Measurements from ENCODE around the gene DNAI1.

DNAI1 gene

GRCh38 chr9:34549407-34549732, 90.8 kb downstream of the DNAI1 start:
- Mint-ChIP-seq H3K36me3 (no peaks in the 10 kb centered on the region), H3K27ac (no peak overlapping the region), H3K9me3 (no peaks in the 10 kb centered on the region), H3K4me1 (no peaks in the 10 kb centered on the region), H3K4me3 (no peak overlapping the region)
- no peak for ATAC-seq
- DNase-seq (ENCODE audit: low spot score in 2 of 2): no peak

DNA sequence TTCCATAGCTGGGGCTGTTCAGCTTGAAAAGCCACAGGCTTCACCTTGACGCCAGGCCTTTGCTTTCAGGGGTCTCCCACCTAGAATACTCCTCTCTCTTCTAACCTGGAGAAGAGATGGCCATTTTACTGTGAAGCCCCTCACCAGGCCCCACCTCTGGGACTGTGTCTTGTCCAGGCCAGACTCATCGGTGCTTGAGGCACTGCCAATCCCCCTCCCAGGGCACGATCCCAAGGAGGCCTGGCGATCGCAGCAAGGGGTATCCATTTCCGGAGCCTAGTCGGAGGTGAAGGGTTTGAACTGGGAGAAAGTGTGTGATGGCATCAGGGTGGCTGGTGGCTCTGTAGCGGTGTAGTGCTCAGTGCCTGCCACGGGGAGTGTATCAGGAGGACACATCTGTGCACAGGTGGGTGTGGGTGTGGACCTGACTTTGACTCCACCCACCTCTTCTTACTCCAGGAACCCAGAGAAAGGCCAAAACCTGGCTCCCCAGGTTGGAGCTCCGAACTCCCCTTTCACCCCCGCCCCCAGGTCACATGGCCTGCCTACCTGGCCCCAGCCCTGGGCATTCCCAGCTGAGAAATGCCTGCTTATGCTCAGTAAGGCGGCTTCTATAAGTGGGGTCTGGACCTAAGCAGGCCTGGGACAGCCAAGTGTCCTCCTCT, 91.5 kb downstream of the DNAI1 start:
- no peak for ATAC-seq
- H3K4me1 Mint-ChIP-seq: no peaks in the 10 kb centered on the region

GRCh38 chr9:34550681-34551270, 92.2 kb downstream of the DNAI1 start:
- Mint-ChIP-seq H3K27ac (no peak overlapping the region), H3K9me3 (no peaks in the 10 kb centered on the region), H3K4me3 (no peak overlapping the region), H3K4me1 (no peaks in the 10 kb centered on the region), H3K36me3 (no peaks in the 10 kb centered on the region)
- no peak for ATAC-seq
- no peak for DNase-seq (ENCODE audit: low spot score in 2 of 2)

More for the DNA sequence above, 91.5 kb downstream of the DNAI1 start:
- H3K9me3 Mint-ChIP-seq: no peaks in the 10 kb centered on the region
- H3K4me3 Mint-ChIP-seq: no peak overlapping the region
- no peaks in the 10 kb centered on the region for H3K36me3 Mint-ChIP-seq
- no peak for DNase-seq (ENCODE audit: low spot score in 2 of 2)
- H3K27ac Mint-ChIP-seq: no peak overlapping the region

DNA sequence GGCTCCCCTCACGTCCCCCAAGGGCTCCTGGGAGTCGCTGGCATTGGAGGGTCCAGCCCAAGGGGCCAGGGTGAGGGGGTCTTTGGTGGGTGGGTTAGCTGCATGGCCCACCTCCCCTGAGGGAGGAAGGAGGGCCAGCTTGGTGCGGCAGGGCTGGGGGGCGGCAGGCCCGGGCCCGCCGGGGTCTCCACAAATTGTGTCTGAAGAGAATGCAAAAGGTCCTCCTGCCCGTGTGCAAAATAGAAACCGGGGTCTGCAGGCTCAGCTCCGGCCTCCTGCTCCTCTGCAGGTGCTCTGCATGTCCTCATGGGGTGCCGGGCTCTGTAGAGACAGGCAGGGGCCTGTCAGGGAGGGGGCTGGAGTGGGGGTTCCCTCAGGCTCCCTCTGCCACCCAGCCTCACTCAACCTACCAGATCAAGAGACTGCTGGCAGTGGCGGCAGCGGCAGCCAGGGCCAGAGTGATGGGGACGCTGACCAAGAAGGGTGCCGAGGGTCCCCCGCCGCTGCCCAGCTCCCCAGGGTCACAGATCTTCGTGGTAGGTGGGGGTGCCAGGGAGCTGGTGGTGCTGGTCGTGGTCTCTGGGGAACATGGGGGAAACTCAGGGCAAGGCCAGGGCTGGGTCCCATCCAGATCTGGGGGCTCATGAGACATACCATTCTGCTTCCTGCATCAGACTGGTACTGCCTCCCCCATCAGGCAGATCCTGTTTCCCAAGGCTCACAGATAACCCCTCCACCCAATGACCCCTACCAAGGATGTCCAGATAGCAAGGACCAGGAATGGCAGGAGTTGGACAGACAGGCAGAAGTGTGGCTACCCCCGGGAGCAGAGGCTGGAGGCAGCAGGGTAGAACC, 93.4 kb downstream of the DNAI1 start:
- Mint-ChIP-seq H3K4me3 (no peak overlapping the region), H3K36me3 (no peaks in the 10 kb centered on the region), H3K27ac (no peak overlapping the region), H3K9me3 (no peaks in the 10 kb centered on the region), H3K4me1 (no peaks in the 10 kb centered on the region)
- no peak for ATAC-seq
- DNase-seq (ENCODE audit: low spot score in 2 of 2): no peak

DNA sequence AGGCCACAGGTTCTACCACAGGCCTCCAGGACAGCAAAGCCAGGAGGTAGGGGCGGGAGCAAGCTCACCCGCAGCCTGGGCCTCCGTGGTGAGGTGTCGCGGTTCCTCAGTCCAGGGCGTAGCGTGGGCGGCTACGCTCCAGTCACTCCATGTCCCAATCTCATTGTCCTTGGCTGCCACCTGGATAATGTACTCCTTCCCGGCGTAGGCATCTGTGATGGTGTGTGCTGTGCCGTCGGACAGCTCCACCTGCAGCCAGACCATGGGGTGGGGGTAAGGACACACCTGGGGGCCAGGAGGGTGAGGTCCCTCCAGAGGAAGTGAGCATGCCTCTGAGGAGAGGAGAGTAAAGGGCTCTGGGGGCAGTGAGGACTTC, 94.0 kb downstream of the DNAI1 start:
- H3K9me3 Mint-ChIP-seq: no peaks in the 10 kb centered on the region
- DNase-seq (ENCODE audit: low spot score in 2 of 2) (no peak), ATAC-seq (no peak)
- H3K4me3 Mint-ChIP-seq: no peak overlapping the region
- H3K36me3 Mint-ChIP-seq: no peaks in the 10 kb centered on the region
- H3K27ac Mint-ChIP-seq: no peak overlapping the region
- no peaks in the 10 kb centered on the region for H3K4me1 Mint-ChIP-seq

DNA sequence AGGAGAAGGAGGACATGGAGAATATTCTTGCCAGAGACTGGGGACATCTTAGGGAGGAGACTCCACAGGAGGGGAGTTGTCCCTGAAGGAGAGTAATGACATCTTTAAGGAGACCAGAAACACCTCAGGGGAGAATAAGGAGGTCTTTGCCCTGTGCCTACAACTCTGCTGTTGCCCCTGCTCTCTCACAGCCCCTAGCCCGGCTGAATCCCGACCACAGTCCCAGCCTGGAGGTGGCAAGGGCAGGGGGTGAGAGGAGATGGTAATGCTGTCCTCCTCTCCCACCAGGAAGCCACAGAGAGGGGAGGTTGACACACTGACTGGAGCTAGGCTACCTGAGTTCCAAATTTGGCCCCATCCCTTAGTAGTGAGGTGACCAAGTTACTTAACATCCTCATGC, 94.4 kb downstream of the DNAI1 start:
- Mint-ChIP-seq H3K4me3 (no peak overlapping the region), H3K9me3 (no peaks in the 10 kb centered on the region), H3K36me3 (no peaks in the 10 kb centered on the region), H3K27ac (no peak overlapping the region), H3K4me1 (no peaks in the 10 kb centered on the region)
- ATAC-seq (no peak), DNase-seq (ENCODE audit: low spot score in 2 of 2) (no peak)

- ATAC-seq (no peak), DNase-seq (ENCODE audit: low spot score in 2 of 2) (no peak)
- Mint-ChIP-seq H3K27ac (no peak overlapping the region), H3K36me3 (no peaks in the 10 kb centered on the region), H3K4me1 (no peaks in the 10 kb centered on the region), H3K4me3 (no peak overlapping the region), H3K9me3 (no peaks in the 10 kb centered on the region)
Observed at GRCh38 chr9:34553511-34554021, 95.0 kb downstream of the DNAI1 start.

GRCh38 chr9:34554211-34555001, 95.8 kb downstream of the DNAI1 start:
- no peaks in the 10 kb centered on the region for H3K4me1 Mint-ChIP-seq
- no peak overlapping the region for H3K27ac Mint-ChIP-seq
- H3K36me3 Mint-ChIP-seq: no peaks in the 10 kb centered on the region
- H3K4me3 Mint-ChIP-seq: no peak overlapping the region
- no peak for DNase-seq (ENCODE audit: low spot score in 2 of 2)
- ATAC-seq: no peak
- no peaks in the 10 kb centered on the region for H3K9me3 Mint-ChIP-seq

- no peak for ATAC-seq
- no peak overlapping the region for H3K27ac Mint-ChIP-seq
- no peaks in the 10 kb centered on the region for H3K9me3 Mint-ChIP-seq
- no peaks in the 10 kb centered on the region for H3K36me3 Mint-ChIP-seq
- H3K4me3 Mint-ChIP-seq: no peak overlapping the region
- no peak for DNase-seq (ENCODE audit: low spot score in 2 of 2)
- no peaks in the 10 kb centered on the region for H3K4me1 Mint-ChIP-seq
Observed at GRCh38 chr9:34555002-34555348, 96.4 kb downstream of the DNAI1 start.

GRCh38 chr9:34555500-34555899, 96.9 kb downstream of the DNAI1 start:
- Mint-ChIP-seq H3K27ac (no peak overlapping the region), H3K36me3 (no peaks in the 10 kb centered on the region), H3K4me1 (no peaks in the 10 kb centered on the region), H3K4me3 (no peak overlapping the region), H3K9me3 (no peaks in the 10 kb centered on the region)
- no peak for ATAC-seq
- DNase-seq (ENCODE audit: low spot score in 2 of 2): no peak

GRCh38 chr9:34555936-34556525, 97.4 kb downstream of the DNAI1 start:
- DNase-seq (ENCODE audit: low spot score in 2 of 2) (no peak), ATAC-seq (no peak)
- Mint-ChIP-seq H3K4me3 (no peak overlapping the region), H3K36me3 (no peaks in the 10 kb centered on the region), H3K9me3 (no peaks in the 10 kb centered on the region), H3K27ac (no peak overlapping the region), H3K4me1 (no peaks in the 10 kb centered on the region)

DNA sequence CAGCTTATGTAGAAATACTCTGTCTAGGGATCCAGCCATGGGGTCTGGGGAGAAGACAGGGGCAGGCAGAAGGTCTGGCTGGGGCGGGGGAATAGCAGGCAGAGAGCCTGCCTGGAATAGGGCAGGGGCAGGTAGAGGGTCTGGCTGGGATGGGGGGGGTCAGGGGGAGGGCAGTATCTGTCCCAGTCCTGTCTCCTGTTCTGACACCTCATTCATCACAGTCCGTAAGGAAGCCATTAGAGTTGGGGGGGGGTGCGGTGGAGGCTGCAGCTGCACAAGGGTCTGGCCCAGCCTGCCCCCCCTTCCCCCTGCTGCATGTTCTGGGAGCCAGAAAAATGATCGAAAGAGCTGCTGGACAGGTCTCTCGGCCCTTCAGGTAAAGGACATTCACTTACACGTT, 98.3 kb downstream of the DNAI1 start:
- ATAC-seq: no peak
- Mint-ChIP-seq H3K36me3 (no peaks in the 10 kb centered on the region), H3K9me3 (no peaks in the 10 kb centered on the region), H3K27ac (no peak overlapping the region), H3K4me1 (no peaks in the 10 kb centered on the region), H3K4me3 (no peak overlapping the region)
- DNase-seq (ENCODE audit: low spot score in 2 of 2): no peak

GRCh38 chr9:34557426-34558321, 99.1 kb downstream of the DNAI1 start:
- no peaks in the 10 kb centered on the region for H3K36me3 Mint-ChIP-seq
- H3K9me3 Mint-ChIP-seq: no peaks in the 10 kb centered on the region
- no peak overlapping the region for H3K4me3 Mint-ChIP-seq
- H3K4me1 Mint-ChIP-seq: no peaks in the 10 kb centered on the region
- no peak for DNase-seq (ENCODE audit: low spot score in 2 of 2)
- no peak overlapping the region for H3K27ac Mint-ChIP-seq
- ATAC-seq: no peak

- DNase-seq (ENCODE audit: low spot score in 2 of 2): no peak
- H3K36me3 Mint-ChIP-seq: no peaks in the 10 kb centered on the region
- H3K4me1 Mint-ChIP-seq: no peaks in the 10 kb centered on the region
- no peaks in the 10 kb centered on the region for H3K9me3 Mint-ChIP-seq
- ATAC-seq: no peak
- no peak overlapping the region for H3K4me3 Mint-ChIP-seq
- no peak overlapping the region for H3K27ac Mint-ChIP-seq
Observed at GRCh38 chr9:34558364-34558763, 99.8 kb downstream of the DNAI1 start.

Data from stimulated activated effector memory CD8-positive, alpha-beta T cell treated with anti-CD3 and anti-CD28 coated beads, Interleukin-12 subunit alpha, Interleukin-12 subunit beta, amount 100 ng/mL, for 72 hours (primary cell).